ENCODE results near the gene SH3D19.

Gene SH3D19

GRCh38 chr4:151319490-151319889 lies 5.9 kb downstream of the SH3D19 start:
- H3K9ac ChIP-seq = no peak overlapping the region
- H3K79me2 ChIP-seq (ENCODE audit: insufficient read depth, low read depth) = no peaks in the 10 kb centered on the region
- H3K27me3 ChIP-seq (ENCODE audit: insufficient read depth, low read depth) = no peaks in the 10 kb centered on the region
- H3K4me3 ChIP-seq (IDR thresholded peaks at IDR 0.05; ENCODE audit: insufficient read depth, low read depth, low read length) = no peak overlapping the region
- H2AFZ ChIP-seq (ENCODE audit: low read depth) = no peak overlapping the region
- no peaks in the 10 kb centered on the region for H3K36me3 ChIP-seq (ENCODE audit: insufficient read depth)
- H3K27ac ChIP-seq = no peak overlapping the region
- no peak for TF ChIP-seq CTCF (conservative IDR thresholded peaks at IDR 0.05; ENCODE audit: low read depth, low read length)
- no peak overlapping the region for H3K4me2 ChIP-seq
- no peaks in the 10 kb centered on the region for H4K20me1 ChIP-seq (ENCODE audit: insufficient read depth)
- H3K4me1 ChIP-seq (ENCODE audit: low read depth, poor library complexity, severe bottlenecking) = no peaks in the 10 kb centered on the region

- Histone ChIP-seq H3K4me2 (no peak overlapping the region), H3K4me3 (IDR thresholded peaks at IDR 0.05; ENCODE audit: insufficient read depth, low read depth, low read length) (no peak overlapping the region), H3K79me2 (ENCODE audit: insufficient read depth, low read depth) (no peaks in the 10 kb centered on the region), H3K27me3 (ENCODE audit: insufficient read depth, low read depth) (no peaks in the 10 kb centered on the region), H4K20me1 (ENCODE audit: insufficient read depth) (no peaks in the 10 kb centered on the region), H3K9ac (no peak overlapping the region), H2AFZ (ENCODE audit: low read depth) (no peak overlapping the region), H3K36me3 (ENCODE audit: insufficient read depth) (no peaks in the 10 kb centered on the region), H3K27ac (no peak overlapping the region), H3K4me1 (ENCODE audit: low read depth, poor library complexity, severe bottlenecking) (no peaks in the 10 kb centered on the region)
- no peak for TF ChIP-seq CTCF (conservative IDR thresholded peaks at IDR 0.05; ENCODE audit: low read depth, low read length)
Observed at GRCh38 chr4:151318307-151319006, 6.9 kb downstream of the SH3D19 start.

GRCh38 chr4:151316645-151317044 lies 8.8 kb downstream of the SH3D19 start:
- no peak overlapping the region for H3K27ac ChIP-seq
- TF ChIP-seq CTCF (conservative IDR thresholded peaks at IDR 0.05; ENCODE audit: low read depth, low read length) = no peak

GRCh38 chr4:151315212-151315886 lies 10.1 kb downstream of the SH3D19 start:
- no peak for TF ChIP-seq CTCF (conservative IDR thresholded peaks at IDR 0.05; ENCODE audit: low read depth, low read length)
- Histone ChIP-seq H3K27me3 (ENCODE audit: insufficient read depth, low read depth) (no peaks in the 10 kb centered on the region), H3K79me2 (ENCODE audit: insufficient read depth, low read depth) (no peaks in the 10 kb centered on the region)

More at GRCh38 chr4:151316645-151317044, 8.8 kb downstream of the SH3D19 start:
- H3K36me3 ChIP-seq (ENCODE audit: insufficient read depth) = no peaks in the 10 kb centered on the region
- H2AFZ ChIP-seq (ENCODE audit: low read depth) = no peak overlapping the region
- H3K79me2 ChIP-seq (ENCODE audit: insufficient read depth, low read depth) = no peaks in the 10 kb centered on the region
- no peaks in the 10 kb centered on the region for H3K27me3 ChIP-seq (ENCODE audit: insufficient read depth, low read depth)
- no peak overlapping the region for H3K4me2 ChIP-seq
- H3K9ac ChIP-seq = no peak overlapping the region
- H4K20me1 ChIP-seq (ENCODE audit: insufficient read depth) = no peaks in the 10 kb centered on the region
- H3K4me1 ChIP-seq (ENCODE audit: low read depth, poor library complexity, severe bottlenecking) = no peaks in the 10 kb centered on the region
- H3K4me3 ChIP-seq (IDR thresholded peaks at IDR 0.05; ENCODE audit: insufficient read depth, low read depth, low read length) = no peak overlapping the region

More at GRCh38 chr4:151315212-151315886, 10.1 kb downstream of the SH3D19 start:
- no peak overlapping the region for H3K9ac ChIP-seq
- H2AFZ ChIP-seq (ENCODE audit: low read depth) = no peak overlapping the region
- H3K36me3 ChIP-seq (ENCODE audit: insufficient read depth) = no peaks in the 10 kb centered on the region
- H3K27ac ChIP-seq = no peak overlapping the region
- no peak overlapping the region for H3K4me2 ChIP-seq
- no peaks in the 10 kb centered on the region for H3K4me1 ChIP-seq (ENCODE audit: low read depth, poor library complexity, severe bottlenecking)
- H4K20me1 ChIP-seq (ENCODE audit: insufficient read depth) = no peaks in the 10 kb centered on the region
- H3K4me3 ChIP-seq (IDR thresholded peaks at IDR 0.05; ENCODE audit: insufficient read depth, low read depth, low read length) = no peak overlapping the region

All from KMS-11 (cell line).